ENCODE measurements around the gene ATP6V0B. TPM values are rescaled to one million over a fixed set of nuclear protein-coding genes. Genes with fewer than 3 reads are reported as not detected.

The ATP6V0B gene
- total RNA-seq, 4 donors from 2014 or later: 87.5 to 218 (median 122) TPM

- Histone ChIP-seq H3K27me3 (no peaks in the 10 kb centered on the region), H3K4me3 (no peak overlapping the region), H3K9me3 (no peaks in the 10 kb centered on the region), H3K4me1 (peaks cover 0 to 24% (median 4%) of the 10 kb centered on the region in 4 donors), H3K36me3 (no peaks in the 10 kb centered on the region), H3K27ac (no peak overlapping the region)
- no peak for TF ChIP-seq POLR2A (IDR thresholded peaks at IDR 0.05)
- no peak for TF ChIP-seq CTCF (IDR thresholded peaks at IDR 0.05)
- no peak for DNase-seq
Measured at GRCh38 chr1:43994071-43994470, 19.3 kb downstream of the ATP6V0B start.

GRCh38 chr1:43994794-43995790 is 20.3 kb downstream of the ATP6V0B start:
- no peak overlapping the region for H3K27ac ChIP-seq
- DNase-seq: no peak

GRCh38 chr1:43995984-43996732 is 21.4 kb downstream of the ATP6V0B start:
- H3K4me1 ChIP-seq: peaks cover 0 to 16% (median 4%) of the 10 kb centered on the region in 4 donors
- no peak for DNase-seq
- peaks cover 0 to 9% (median 0%) of the 10 kb centered on the region in 3 donors for H3K36me3 ChIP-seq
- no peaks in the 10 kb centered on the region for H3K27me3 ChIP-seq
- no peak overlapping the region for H3K4me3 ChIP-seq
- TF ChIP-seq POLR2A (IDR thresholded peaks at IDR 0.05) (no peak), CTCF (IDR thresholded peaks at IDR 0.05) (no peak)
- H3K9me3 ChIP-seq: no peaks in the 10 kb centered on the region
- no peak overlapping the region for H3K27ac ChIP-seq

More at GRCh38 chr1:43994794-43995790, 20.3 kb downstream of the ATP6V0B start:
- Histone ChIP-seq H3K9me3 (no peaks in the 10 kb centered on the region), H3K4me3 (no peak overlapping the region), H3K27me3 (no peaks in the 10 kb centered on the region), H3K4me1 (peaks cover 0 to 24% (median 4%) of the 10 kb centered on the region in 4 donors), H3K36me3 (no peaks in the 10 kb centered on the region)
- peak in 4 of 6 experiments; percentile 6 to 31 (median 18) for TF ChIP-seq CTCF (IDR thresholded peaks at IDR 0.05)
- no peak for TF ChIP-seq POLR2A (IDR thresholded peaks at IDR 0.05)

- Histone ChIP-seq H3K27ac (no peak overlapping the region), H3K4me3 (no peak overlapping the region), H3K4me1 (peaks cover 0 to 15% (median 4%) of the 10 kb centered on the region in 4 donors), H3K36me3 (peaks cover 0 to 9% (median 0%) of the 10 kb centered on the region in 3 donors), H3K9me3 (no peaks in the 10 kb centered on the region), H3K27me3 (no peaks in the 10 kb centered on the region)
- no peak for TF ChIP-seq POLR2A (IDR thresholded peaks at IDR 0.05)
- TF ChIP-seq CTCF (IDR thresholded peaks at IDR 0.05): no peak
- no peak for DNase-seq
Measured at GRCh38 chr1:43996733-43997115, 22.0 kb downstream of the ATP6V0B start.

- Histone ChIP-seq H3K4me3 (no peak overlapping the region), H3K27me3 (no peaks in the 10 kb centered on the region), H3K4me1 (peaks cover 0 to 9% (median 1%) of the 10 kb centered on the region in 4 donors), H3K9me3 (no peaks in the 10 kb centered on the region), H3K27ac (no peak overlapping the region), H3K36me3 (peaks cover 0 to 9% (median 0%) of the 10 kb centered on the region in 3 donors)
- no peak for TF ChIP-seq POLR2A (IDR thresholded peaks at IDR 0.05)
- DNase-seq: peak in 1 of 3 donors; percentile 63
Measured at GRCh38 chr1:43997295-43997999, 22.7 kb downstream of the ATP6V0B start.
